Stimulated activated CD4-positive, alpha-beta T cell treated with anti-CD3 and anti-CD28 coated beads, Interleukin-4, amount 100 ng/mL, for 24 hours (primary cell): ENCODE data around the gene DIS3L2.
"Not testable (repeated sequence)": the region's sequence is repeated elsewhere in the genome, so short reads cannot be mapped to it uniquely, and the experiment has no call there.

Experiments used
- DNase-seq: peaks from one replicate; pipeline ENCODE4 v3.0.0-alpha.2; 2020

Gene DIS3L2

DNA sequence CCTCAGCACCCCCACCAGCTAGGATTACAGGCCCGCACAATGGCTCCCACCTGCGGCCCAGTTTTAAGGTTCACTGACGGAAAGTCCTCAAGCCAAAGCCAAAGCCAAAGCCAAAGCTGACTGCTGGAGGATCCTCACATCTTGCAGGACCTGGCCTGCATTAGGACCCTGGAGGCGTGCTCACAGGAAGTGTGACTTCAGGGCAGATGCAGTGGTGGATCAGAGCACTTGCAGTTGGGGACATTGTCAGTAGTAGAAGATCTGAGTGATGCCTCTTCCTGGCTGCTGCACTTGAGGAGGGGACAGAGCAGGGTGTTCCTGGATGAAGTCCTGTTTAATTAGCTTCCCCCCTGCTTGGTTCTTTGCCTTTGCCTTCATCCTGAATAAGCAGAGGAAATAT lies 348.1 kb downstream of the DIS3L2 start:
- no peak for DNase-seq

DNA sequence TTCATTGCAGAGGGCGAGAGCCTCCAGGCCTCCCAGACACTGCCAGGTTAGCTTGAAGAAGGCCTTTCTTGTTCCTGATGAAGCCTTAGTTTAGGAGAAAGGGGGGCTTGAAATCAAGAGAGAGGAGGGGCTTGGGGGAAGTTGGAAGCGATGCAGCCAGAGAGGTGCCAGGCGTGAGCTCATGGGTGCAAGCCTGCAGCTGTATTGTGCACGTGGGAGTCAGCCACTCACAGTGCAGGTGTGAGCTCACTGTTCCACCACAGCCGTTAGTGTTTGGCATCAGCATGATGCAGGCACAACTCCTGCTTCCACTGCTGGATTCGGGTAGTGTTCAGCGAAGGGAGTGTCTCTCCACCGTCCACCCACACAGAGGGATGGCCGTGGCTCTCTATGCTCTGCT lies 348.6 kb downstream of the DIS3L2 start:
- peak; percentile 45 for DNase-seq

DNA sequence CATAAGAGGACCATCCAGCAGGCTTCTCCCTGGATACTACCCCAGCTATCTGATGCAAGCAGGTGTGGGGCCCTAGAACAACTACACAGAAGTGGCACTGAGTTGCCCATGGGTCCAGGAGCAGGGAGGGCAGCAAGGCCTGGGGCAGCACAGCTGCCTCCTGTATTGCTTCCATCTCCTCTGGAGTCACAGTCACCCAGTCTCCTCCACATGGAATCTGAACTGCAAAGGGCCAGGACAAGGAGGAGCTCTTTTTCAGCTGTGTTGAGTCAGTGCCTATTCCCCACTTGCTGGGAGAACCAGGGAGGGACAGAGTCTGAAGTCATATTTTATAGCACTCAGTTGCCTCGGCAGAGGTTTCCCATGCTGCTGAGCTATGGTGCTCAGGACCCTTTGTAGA lies 349.2 kb downstream of the DIS3L2 start:
- no peak for DNase-seq

DNA sequence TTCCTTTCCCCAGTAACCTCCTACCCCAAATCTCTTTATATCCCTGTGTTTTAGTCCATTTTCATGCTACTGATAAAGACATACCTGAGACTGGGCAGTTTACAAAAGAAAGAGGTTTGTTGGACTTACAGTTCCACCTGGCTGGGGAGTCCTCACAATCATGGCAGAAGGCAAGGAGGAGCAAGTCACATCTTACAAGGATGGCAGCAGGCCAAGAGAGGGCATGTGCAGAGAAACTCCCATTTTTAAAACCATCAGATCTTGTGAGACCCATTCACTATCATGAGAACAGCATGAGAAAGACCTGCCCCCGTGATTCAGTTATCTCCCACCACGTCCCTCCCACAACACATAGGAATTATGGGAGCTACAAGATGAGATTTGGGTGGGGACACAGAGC lies 352.1 kb downstream of the DIS3L2 start:
- DNase-seq = not testable (repeated sequence)

DNA sequence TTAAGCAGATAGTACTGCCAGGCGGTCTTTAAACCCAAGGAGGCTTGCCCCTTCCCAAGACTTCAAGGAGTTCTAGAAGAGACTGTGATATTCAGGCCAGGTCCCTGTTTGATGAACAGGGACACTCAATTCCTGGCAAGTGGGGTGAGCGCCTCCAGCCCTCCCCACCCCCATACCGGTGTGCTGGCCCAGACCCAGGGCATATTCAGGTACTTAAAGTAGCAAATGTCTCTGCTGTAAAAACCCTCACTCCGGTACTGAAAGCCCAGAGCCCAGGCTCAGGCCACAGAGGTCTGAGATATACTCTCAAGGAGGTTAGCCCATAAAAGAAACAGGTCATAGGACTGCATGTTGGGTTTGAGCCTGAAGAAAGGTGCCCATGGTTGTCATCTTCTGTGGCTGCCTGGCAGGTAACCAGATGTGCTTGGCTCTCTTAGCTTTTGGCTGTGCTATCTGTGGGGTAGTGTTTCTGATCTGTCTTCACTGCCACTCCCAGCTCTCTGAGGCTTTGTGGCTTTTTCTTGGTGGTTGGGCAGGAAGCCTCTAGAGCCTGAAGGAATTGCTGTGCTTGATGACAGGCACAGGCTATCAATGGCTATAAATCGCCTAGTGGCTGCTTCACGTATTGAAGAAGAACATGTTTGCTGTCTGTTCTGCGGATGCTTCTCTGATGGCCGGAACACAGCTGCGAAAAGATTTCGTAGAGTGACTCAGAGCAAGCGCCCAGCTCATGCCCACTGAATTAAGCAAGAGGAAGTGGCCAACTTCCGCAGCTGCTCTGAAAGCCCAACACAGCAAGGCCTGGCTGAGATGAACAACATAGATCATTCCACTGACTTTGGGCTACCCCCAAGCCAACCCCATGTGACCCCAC lies 353.8 kb downstream of the DIS3L2 start:
- DNase-seq = peak; percentile 68

DNA sequence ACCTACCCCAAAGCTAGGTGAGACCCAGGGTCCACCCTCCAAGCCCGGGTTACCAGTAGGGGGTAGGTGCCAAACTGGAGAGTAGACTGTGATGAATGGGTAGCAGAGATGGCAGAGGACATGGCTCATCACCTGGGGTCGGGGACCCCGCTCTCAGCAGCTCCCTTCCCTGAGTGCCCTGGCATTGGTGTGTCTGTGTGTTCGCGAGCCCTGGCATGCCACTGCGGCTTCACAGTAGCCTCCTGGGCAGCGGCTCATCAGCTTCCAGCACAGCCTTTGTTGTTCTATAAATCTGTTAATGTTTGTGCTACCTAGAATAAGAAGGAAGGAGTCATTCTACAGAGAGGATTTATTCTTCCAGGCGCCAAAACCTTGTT lies 354.4 kb downstream of the DIS3L2 start:
- no peak for DNase-seq

DNA sequence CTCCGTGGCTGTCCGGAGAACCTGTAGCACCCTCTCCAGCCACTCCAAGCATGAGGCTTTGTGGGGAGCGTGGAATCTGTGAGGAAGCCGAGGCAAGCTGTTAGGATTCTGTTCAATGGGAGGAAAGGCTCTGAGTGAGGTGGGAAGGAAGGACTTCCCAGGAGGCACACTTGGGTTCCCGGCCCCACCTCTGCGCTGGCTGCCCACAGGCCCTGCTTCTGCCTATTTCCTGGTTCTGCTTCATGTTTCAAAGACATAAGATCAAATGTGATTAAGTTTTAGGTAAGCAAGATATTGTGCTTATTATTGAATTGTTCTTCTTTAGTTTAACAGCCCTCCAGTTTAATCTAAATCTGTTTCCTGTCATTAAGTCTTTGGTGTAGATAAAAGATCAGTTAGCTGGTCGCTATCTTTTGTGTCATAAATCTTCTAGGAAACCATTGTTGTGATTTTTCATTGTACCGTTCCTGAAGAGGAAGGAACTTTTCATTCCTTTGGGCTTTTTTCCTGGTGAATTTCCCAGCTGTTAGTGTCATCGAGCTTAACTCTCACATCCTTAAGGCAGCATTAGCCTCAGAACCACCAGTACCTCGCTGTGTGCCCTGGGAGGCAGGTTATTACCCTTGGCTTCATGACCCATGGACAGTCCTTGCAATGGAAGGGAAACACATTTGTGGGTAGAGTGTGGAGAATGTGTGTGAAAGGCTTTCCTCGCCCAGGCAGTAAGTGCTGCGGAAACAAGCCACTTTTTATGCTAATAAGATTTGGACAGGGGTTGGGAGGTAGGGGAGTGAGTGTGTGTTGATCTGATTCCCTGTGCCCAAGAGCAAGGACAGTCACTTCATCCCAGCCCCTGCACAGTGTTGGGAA lies 355.2 kb downstream of the DIS3L2 start:
- DNase-seq = no peak

DNA sequence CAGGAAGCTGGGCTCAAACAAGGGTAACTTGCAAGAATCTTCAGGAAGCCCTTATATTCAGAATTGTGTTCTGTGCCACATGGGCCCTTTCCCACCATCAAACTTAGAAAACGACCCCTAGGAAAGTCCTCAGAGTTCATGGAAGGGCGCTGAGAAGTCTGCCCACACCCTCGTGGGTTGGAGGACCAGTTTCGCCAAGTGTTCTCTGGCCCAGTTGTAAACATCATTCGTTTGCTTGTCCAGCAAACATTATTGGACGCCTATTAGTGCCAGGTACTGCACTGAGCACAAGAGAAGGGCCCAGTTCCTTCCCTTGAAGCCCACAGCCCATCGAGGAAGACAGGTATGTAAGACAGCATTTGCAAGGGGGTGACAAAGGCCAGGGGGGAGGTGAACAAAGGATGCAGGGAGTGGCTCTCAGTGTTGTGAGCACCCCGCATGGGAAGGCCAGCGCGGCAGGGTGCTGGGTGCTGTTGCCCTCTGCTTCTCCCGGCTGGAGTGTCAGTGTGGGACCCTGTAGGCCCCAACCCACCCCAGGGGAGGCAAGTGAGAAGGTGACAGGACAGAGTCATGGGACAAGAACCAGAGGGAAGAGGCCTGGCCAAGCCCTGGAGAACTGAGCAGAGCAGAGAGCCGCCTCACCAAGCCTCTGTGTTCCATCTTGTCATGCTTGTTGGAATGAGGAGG lies 356.8 kb downstream of the DIS3L2 start:
- DNase-seq = no peak

DNA sequence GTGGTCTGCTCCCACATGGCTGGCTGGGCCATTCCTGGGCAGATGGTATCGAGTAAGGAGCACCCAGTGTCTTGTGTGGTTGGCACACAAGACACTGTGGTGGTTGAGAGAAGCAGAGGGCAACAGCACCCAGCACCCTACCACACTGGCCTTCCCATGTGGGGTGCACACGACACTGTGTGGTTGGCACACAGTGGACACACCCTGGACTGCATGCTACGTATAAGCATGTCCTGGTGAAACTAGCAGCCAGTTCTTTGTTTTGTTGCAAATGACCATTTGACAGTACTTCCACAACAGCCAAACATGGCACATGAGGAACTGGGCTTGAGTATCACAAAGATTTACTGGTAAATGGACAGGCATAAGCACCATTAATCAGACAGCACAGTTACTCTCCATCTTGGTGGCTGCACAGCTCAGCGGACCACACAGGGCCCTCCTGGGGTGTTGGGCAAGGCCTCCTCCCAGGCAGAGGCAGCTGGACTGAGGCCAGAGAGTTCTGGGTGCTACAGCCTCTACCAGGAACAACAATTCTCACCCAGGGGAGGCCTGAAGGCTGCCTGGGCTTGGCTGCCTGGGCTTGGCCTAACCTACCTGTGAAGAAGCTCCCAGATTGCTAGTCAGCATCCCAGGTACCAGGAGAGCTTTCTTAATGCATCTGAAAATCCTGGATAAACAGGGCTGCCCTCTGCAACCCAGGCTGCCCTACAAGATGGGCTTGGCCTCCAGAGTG lies 357.7 kb downstream of the DIS3L2 start:
- no peak for DNase-seq

DNA sequence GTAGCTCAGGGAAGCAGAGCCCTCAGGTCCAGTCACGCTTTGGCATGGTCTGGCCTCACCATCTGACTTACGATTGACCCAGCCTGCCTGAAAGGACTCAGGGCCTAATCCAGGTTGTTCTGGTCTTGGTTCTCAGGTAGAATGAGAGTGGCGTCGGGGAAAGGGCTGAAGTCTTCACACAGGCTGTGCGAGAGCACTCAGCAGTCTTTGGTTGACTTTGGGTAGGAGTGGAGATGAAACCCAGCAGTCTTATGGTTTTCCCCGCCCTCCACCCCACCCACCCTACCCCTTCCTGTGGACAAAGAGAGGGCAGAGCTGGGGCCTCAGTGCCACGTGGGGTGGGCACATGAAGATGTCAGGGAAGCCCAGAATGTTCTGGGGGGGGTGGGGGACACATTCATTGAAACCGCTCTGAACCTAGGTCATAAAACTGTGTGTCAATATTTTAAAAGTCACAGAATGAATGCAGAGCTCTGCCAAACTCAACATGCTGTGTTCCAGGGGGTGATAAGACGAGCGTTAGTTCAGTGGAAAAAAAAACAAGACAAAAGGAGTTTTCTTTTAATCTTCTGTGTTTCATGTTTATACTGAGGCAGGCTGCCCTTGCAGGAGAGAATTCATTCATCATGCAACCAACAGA lies 358.4 kb downstream of the DIS3L2 start:
- DNase-seq = no peak

DNA sequence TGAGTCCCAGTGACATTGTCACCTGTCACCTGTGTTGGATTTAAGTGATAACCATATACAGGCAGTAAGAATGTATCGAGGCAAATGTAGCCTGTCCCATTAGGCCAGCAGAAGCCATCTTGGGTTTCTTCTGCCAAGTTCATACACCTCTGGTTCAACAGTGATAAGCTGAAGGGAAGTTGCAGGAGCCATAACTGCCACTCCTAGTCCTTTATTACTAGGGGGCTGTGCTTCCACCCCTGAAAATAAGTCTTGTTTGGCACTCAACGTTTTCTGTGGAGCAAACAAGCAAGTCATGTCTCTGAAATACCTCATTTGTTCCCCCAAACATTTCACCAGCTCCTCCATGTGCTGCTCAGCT lies 358.9 kb downstream of the DIS3L2 start:
- no peak for DNase-seq

DNA sequence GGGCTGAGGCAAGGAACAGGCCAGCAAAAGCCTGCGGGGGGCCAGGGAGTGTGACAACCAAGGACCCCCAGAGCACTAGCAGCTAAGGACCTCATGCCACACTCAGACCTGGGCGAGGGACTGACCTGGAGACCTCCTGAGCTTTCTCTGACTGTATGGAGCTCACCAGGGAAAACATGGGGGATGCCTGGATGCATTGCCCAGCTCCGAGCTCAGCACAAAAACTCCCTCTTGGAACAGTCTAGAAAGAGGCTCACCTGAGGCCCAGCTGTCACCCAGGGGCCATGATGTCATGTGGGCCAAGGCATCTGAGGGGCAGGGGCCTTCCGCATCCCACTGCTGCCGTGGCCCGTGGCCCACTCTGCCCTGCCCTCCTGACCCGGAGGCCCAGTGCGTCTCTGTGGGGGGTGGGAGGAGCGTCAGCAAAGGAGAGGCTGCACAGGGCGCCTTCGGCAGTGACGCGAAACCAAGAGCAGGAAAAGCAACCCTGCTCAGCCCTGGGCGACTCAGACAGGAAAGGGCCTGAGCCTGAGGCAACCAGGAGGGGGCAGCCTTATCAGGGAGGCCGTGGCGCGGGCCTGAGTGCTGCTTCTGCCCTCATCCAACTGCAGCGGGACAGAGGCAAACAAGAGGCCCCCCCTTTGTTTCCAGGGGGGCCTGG lies 359.8 kb downstream of the DIS3L2 start:
- peak; percentile 53 for DNase-seq

DNA sequence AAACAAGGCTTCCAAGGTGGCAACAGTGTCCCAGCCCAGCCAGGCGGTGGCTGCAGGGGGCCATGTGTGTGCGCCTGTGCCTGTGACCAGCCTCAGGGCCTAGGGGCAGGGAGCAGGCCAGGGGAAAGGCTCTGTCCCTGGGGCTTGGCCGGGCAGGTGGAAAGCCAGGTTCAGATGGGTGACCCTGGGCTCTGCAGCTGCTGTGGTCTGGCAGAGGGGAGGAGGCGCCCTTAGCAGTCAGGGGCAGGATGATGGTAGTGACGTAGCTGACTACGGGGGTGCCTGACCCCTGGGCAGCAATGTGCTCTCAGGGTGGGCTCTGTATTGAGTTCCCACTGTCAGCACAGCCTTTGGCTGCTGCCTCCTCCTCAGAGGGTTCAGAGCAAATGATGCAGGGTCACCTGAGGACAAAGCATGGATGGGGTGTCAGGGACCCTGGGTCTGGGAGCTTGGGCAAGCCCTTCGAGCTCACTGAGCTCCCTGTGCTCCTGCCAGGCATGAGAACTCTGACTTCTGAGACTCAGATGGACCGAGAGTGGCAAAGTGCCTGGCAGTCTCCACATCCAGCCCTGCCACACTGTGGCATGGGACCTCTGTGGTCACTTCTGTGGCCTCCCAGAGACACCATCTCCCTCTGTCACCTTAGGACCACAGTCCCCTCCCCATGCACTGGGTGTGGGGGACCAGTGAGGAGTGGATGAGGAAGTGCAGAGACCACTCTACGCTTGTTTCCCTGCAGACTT lies 360.5 kb downstream of the DIS3L2 start:
- DNase-seq = no peak

DNA sequence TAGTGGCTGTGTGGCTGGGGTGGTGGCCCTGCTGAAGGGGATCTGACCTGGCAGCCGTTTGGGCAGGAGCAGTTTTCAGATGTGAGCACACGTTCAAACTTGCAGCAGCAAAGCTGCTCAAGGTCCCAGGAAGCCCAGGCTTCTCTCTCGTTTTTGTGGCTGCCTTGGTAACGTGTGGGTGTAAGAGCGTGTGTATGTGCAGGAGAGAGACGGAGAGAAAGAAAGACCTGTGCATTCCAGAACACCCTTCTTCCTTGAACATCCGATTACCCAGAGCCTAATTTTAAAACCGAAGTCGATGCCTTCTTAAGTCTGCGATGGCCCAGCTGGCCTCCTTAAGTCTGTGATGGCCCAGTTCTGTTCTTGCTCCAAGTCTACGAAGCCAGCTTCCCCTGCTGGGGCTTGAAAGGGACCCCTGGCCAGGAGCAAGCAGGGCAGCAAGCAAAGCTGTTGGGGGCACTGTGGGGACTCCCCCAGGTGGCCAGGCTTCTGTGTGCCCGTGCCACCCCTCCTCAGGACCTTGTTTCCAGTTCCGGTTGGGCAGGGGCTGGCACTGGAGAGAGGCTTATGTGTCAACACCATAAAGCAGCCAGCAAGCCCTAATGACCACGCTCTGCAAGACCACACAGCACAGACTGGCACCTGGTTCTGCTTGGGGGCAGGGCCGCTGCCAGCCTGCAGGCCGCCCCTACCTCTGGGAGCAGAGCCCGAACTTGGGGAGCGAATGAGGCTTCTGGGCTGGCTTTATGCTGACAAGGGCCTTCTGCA lies 361.2 kb downstream of the DIS3L2 start:
- DNase-seq = no peak

DNA sequence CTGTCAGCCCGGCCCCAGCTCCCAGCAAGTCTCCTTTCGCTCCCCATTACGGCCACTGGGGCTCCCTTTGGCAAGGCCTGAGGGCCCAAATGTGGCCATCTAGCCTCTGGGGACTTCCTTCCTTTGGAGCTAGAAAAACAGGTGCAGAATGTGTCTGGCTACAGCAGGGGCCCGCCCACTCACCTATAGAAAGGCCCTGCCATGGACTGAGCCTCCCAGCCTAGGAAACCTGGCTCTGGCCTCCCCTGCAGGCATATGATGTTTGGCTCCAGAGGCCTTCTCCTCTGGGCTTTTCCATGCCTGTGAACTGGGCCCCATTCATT lies 361.8 kb downstream of the DIS3L2 start:
- no peak for DNase-seq

DNA sequence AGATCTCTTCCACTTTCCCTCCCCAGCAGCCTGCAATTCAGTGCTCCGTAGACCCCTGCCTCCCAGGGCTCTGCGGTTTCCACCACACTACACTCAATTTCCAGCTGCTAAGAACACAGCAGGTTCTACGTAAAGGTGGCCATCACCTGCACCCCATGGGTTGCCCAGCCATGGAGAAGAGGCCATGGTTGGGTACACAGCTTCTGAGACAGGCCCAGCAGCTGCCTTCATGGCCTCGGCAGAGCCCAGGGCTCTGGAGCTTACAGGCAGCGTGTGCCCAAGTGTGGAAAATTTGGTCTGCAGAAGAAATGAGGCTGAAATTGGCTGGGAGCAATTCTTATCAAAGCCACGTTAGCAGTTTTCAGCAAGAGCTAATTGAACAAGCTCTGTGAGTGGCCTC lies 362.5 kb downstream of the DIS3L2 start:
- not testable (repeated sequence) for DNase-seq

DNA sequence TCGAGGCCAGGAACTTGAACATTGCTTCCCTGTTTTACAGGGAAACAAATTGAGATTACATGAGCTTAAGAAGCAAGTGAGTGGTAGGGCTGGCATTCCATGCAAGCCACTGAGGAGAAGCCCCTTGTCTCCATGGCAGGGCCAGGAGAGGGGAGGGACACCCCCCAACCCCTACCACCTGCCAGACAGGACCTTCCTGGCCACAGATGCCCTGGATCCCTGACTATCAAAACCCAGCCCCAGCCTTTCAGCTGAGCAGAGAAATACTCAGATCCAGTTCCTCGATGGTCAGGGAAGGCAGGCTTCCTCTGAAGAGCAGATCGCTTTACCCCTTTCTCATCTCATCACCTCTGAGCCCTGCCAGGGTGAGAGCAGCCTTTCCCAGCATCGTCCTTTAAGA lies 363.3 kb downstream of the DIS3L2 start:
- DNase-seq = no peak

DNA sequence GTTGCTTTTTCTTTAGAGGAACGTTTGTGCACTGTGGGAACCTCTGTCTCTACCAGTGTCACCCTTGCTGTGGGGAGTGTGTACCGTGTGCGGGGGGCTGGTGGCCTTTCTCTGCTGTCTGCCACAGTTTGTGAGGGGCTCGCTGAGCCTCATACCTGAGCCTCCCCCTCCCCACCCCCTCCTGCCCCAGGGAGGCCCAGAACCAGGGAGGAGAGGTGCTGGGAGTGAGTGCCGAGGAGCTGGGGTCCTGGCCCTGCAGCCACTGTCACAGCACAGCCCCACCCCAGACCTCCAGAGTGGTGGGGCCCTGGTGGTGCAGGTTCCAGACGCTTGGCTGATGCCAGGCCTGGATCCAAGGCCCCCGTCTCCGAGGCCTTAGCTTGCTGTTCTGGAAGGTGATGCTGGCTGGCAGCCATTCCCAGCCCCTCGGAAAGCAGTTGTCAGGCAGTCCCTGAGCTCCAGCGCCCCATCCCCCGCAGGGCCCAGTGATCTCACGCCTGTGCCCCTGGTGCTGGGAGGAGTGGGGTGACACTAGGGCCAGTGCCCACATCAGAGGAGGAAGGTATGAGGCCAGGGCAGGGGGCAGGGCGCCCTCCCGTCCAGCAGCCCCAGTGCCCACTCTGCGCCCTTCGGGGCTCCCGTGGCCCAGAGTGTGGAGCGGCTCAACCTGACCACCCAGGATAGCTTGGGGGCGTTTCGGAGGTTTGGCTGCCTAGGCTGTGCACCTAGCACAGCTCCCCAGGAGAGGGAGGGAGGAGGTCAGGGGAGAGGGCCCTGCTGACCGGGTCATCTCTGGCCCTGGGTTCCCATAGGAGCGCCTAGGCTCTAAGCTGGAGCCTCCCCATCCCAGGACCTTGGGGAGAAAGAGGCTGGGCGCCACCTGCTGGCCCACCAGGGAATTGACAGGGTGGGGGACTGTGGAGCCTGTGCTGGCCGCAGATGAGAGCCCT lies 364.1 kb downstream of the DIS3L2 start:
- peak; percentile 50 for DNase-seq
